Endothelial cell (in vitro differentiated cells): ENCODE results near the gene CX3CL1. TPM values are rescaled to one million over a fixed set of nuclear protein-coding genes. Genes with fewer than 3 reads are reported as not detected.

ENCODE experiments used
- DNase-seq: peaks from one replicate; pipeline ENCODE4 v3.0.0; 2021; ENCODE audit warnings: low spot score
- H3K27ac Mint-ChIP-seq: one replicate; pipeline ENCODE4 v1.8.0; 2021; ENCODE audit warnings: mixed read lengths, inconsistent platforms; ENCODE audit not compliant: unreplicated experiment
- H3K27me3 Mint-ChIP-seq: one replicate; pipeline ENCODE4 v1.8.0; 2021; ENCODE audit warnings: mild to moderate bottlenecking, moderate library complexity, mixed read lengths, inconsistent platforms; ENCODE audit not compliant: unreplicated experiment
- H3K36me3 Mint-ChIP-seq: one replicate; pipeline ENCODE4 v1.8.0; 2021; ENCODE audit warnings: mild to moderate bottlenecking, low read depth, mixed read lengths, inconsistent platforms; ENCODE audit not compliant: unreplicated experiment
- H3K4me1 Mint-ChIP-seq: one replicate; pipeline ENCODE4 v1.8.0; 2021; ENCODE audit warnings: mild to moderate bottlenecking, mixed read lengths, inconsistent platforms; ENCODE audit not compliant: unreplicated experiment
- H3K4me3 Mint-ChIP-seq: one replicate; pipeline ENCODE4 v1.8.0; 2021; ENCODE audit warnings: mild to moderate bottlenecking, mixed read lengths, inconsistent platforms; ENCODE audit not compliant: unreplicated experiment
- H3K9me3 Mint-ChIP-seq: one replicate; pipeline ENCODE4 v1.8.0; 2021; ENCODE audit warnings: mixed read lengths, inconsistent platforms; ENCODE audit not compliant: unreplicated experiment
- CTCF ChIP-seq: fragments of 200-600 bp; sonication (generic); IDR thresholded peaks from one replicate; pipeline ENCODE4 v1.5.0; 2021; ENCODE audit warnings: antibody characterized with exemption; ENCODE audit not compliant: unreplicated experiment
- total RNA-seq: library from RNA; stranded (reverse); fragmentation: NEBNext Ultra II Directional; extraction: Animal tissue kit (Norgen Biotek cat#: 25700); gene quantifications from one replicate; pipeline ENCODE4 v1.2.1, GENCODE V29; 2021; ENCODE audit not compliant: unreplicated experiment

Gene CX3CL1
- total RNA-seq, 1 donor from 2014 or later: 9.2 TPM

- Mint-ChIP-seq H3K9me3 (no peaks in the 10 kb centered on the region), H3K27me3 (peaks cover 4% of the 10 kb centered on the region), H3K4me3 (no peak overlapping the region), H3K4me1 (no peaks in the 10 kb centered on the region), H3K36me3 (peaks cover 53% of the 10 kb centered on the region), H3K27ac (no peak overlapping the region)
- no peak for DNase-seq
- TF ChIP-seq CTCF: no peak
Measured at GRCh38 chr16:57434003-57434402, 61.7 kb downstream of the CX3CL1 start.

Other genes with a start within 250 kb of the CX3CL1 start
- 84.8 TPM for gene PSME3IP1, start 186.5 kb upstream of the CX3CL1 start, total RNA-seq
- 63.0 TPM for gene RSPRY1, start 186.2 kb upstream of the CX3CL1 start, total RNA-seq
- 46.7 TPM for gene ARL2BP, start 127.2 kb upstream of the CX3CL1 start, total RNA-seq
- gene PLLP, start 87.8 kb upstream of the CX3CL1 start, total RNA-seq: 3.3 TPM
- not detected for gene CCL22, start 13.7 kb upstream of the CX3CL1 start, total RNA-seq
- not detected for gene CCL17, start 32.3 kb downstream of the CX3CL1 start, total RNA-seq
- 82.6 TPM for gene CIAPIN1, start 74.9 kb downstream of the CX3CL1 start, total RNA-seq
- 23.1 TPM for gene COQ9, start 75.0 kb downstream of the CX3CL1 start, total RNA-seq
- 52.1 TPM for gene POLR2C, start 90.2 kb downstream of the CX3CL1 start, total RNA-seq
- gene DOK4, start 114.0 kb downstream of the CX3CL1 start, total RNA-seq: 69.4 TPM
- 14.6 TPM for gene CCDC102A, start 164.1 kb downstream of the CX3CL1 start, total RNA-seq
- 0.28 TPM for gene ADGRG5, start 170.2 kb downstream of the CX3CL1 start, total RNA-seq